Measurements from ENCODE around the gene SMAP2.
"Not testable (repeated sequence)": the region's sequence is repeated elsewhere in the genome, so short reads cannot be mapped to it uniquely, and the experiment has no call there.

The SMAP2 gene

DNA sequence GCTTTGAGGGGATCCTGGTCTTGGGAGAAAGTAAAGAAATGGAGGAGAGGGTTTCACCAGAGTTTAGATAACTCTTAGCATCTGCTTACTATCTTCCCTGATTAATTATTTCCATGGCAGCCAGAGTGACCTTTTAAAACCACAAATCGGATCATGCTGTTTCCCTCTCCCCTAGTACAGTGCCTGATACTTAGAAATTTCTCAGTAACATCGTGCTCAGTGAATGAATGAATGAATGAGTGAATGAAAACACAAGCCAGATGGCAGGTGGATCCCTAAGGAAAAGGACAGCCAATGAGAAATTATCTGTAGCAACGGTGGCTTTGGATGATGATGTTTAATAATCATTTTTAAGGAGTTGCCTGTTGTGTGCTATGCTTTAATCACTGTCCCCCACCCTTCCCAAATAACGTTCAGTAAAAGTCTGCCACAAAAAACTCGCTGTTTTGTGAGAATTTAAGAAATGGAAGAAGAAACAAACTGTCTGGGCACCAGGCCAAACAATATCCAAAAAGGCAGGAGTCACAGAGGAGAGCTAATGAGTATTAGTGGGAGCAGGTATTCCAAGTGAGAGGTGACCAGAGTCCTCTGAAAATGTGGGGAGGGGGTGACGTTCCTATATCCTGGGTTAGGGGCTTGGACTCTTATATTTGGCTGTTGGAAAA, 737 bp upstream of the SMAP2 start:
- no peak for DNase-seq (ENCODE audit: low read depth)

DNA sequence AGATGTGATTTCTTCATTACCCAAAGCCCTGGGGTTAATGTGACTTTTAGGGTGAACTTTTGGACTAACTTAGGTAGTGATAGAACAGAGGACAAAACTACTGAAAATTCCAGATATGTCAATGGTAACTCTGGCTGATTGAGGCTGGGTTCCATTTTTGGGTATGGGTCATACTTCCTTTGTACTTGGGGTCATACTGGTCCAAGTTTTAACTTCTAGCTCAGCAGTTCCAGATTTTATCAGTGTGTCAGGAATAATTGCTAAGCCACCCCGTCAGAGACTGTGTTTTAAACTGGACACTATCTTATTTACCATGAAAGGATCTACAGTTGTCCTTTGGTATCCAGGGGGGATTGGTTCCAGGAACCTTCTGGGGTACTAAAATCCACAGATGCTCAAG, 4.0 kb downstream of the SMAP2 start:
- no peak for DNase-seq (ENCODE audit: low read depth)

DNA sequence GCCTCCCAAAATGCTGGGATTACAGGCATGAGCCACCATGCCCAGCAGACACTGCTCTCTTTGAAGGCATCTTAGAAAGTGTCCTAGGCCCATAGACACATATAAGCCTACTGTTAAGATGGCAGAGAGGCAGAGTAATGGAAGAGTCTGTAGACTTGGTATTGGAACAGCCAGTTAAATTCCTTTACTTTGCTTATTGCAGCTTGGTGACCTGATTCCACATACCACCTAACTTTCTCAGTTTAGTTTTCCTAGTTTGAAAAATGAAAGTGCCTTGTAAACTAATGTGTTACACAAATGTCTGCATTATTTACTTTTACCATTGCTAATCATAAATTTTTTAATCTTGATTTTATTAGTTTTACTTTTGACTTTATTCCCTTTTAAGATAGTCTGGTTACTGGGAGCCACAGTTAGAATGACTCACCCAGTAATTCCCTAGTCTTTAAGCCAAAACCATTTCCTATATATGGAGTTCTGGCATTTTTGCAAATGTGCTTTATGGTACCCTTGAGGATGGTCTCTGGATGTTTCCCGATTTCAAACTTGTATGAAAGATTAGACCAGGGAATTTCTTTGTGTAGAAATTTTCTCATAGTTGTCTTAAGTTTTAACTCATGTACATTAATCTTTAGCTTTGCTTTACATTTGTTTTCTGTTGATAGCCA, 6.4 kb downstream of the SMAP2 start:
- DNase-seq (ENCODE audit: low read depth), result no peak

DNA sequence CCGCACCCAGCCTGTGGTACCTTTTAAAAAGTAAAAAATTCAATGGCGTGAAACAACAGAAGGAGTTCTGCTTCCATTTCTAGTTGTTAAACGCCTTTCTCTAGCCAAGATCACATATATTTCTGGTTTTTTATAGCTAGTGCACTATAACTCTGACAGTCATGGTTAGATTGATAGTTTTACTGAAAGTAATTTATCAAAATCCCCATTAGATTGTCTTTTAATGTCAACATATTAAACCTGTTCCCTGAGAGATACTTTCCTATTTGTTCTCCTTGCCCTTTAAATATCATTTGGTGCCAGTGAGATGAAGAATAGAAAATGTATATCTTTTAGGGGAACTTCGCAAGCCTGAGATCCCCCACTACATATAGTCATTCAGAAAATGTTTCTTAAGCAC, 7.3 kb downstream of the SMAP2 start:
- no peak for DNase-seq (ENCODE audit: low read depth)

DNA sequence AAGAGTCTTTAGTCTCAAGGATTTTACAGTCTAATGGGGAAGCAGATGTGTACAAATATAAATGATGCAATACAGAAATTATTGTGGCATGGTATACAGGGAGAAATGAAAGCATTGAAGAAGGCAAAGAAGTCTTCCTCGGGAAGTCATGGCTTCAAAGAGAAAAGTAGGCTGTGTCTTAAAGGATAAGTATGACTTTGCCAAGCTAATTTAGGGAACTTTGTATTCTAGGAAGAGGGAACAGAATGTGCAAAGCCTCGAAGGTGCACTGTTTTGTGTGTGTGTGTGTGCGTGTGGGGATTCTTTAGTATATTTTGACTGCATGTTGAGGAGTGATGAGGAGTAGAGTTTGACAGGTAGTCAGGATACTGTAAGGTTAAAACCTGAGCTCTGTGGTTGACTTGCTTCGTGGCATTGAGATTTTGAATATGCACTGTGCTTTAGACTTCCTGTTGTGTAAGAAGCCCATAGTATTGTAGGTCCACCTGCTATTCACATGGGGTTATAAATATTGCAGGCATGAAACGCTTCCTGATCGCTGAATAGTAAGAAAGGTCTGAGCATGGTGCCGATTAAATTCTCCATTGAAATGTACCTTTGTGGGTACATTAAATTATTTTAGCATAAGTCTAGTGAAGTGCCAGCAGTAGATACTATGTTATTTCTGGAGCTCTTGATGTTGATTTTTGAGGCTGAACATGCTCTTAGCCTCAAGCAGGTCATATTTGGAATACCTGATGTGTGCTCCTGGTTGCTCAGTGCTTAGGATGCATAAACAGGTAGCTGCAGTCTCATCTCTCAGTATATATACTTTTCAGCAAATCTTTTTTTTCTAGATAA, 8.0 kb downstream of the SMAP2 start:
- no peak for DNase-seq (ENCODE audit: low read depth)

DNA sequence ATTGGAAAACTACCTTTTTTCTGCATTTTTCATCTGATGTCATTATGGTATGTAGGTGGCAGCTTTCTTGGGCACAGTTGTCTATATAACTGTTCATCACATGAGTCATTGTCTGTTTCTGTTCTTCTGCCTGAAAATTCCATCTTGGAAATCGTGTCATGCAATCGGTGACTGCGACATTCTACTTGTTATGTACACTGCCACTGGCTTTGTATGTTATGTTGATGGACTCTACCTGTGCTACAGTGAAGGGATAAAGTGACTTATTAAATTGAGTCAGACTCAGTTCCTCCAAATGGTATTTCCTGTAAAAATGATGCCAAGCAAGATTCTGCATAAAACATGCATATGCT, 8.6 kb downstream of the SMAP2 start:
- DNase-seq (ENCODE audit: low read depth), result no peak

DNA sequence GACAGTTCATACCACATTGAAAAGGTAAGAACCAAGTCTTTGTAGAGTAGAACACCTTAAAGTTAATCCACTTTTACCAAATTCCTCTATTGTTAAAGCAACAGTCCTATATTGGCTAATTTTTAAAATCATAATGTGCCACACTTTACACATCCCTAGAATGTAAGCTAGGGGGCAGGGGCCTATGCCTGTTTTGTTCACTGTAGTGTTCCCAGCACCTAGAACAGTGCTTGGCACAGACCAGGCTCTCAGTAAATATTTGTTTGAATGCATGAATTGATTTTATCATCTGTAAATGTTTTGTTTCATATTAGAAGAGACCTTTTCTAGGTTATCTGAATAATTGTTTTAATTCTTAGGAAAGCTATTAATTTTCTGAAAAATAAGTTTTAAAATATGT, 9.1 kb downstream of the SMAP2 start:
- no peak for DNase-seq (ENCODE audit: low read depth)

DNA sequence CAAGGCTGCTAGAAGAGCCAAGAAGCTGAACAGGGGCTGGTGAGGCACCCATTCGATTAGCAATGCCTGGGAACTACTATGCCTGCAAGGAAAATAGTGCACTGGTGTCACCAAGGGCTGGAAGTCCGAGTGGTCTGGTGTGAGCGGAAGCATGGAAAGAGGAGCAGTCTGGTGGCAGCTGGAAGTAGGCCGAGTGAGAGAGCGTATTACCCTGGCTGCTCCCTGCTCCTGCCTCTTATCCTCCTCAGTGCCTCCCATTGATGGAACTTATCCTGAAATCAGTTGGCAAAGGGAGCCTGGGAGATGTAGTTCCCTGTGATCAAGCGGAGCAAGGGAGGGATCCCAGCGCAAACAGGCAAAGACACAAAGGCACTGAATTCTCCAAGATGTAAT, 9.6 kb downstream of the SMAP2 start:
- DNase-seq (ENCODE audit: low read depth), result no peak

DNA sequence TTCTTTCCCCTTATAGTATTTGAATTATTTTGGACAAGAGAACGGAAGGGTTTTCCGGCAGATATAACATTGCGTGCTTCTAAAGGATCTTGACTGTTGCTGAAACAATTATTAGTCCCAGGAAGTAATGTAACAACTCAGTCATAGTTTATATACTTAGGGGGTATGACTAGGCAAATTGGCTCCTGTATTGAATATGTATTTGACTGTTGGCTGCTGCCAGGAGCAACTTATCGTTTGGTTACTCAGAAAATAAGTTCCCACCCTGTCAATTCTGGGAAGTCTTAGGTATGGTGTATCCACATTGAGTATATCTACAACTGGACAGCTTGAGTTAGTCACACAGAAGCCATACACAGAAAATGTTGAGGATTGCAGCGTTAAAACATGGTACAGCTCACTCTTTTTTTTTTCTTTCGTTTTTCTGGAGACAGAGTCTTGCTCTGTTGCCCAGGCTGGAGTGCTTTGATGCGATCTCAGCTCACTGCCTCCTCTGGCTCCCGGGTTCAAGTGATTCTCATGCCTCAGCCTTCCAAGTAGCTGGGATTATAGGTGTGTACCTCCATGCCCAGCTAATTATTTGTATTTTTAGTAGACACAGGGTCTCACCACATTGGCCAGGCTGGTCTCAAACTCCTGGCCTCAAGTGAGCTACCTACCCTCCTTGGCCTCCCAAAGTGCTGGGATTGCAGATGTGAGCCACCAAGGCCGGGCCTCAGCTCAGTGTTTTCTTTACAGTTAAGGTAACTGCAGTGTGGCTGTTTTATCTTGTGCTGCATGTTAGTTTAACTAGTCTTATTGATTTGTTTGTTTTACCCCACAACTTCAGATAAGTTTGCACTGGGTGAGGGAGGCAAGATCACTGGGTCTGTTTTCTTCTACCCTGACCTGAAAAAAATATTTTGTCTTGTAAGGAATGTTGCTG, 10.2 kb downstream of the SMAP2 start:
- DNase-seq (ENCODE audit: low read depth), result no peak

DNA sequence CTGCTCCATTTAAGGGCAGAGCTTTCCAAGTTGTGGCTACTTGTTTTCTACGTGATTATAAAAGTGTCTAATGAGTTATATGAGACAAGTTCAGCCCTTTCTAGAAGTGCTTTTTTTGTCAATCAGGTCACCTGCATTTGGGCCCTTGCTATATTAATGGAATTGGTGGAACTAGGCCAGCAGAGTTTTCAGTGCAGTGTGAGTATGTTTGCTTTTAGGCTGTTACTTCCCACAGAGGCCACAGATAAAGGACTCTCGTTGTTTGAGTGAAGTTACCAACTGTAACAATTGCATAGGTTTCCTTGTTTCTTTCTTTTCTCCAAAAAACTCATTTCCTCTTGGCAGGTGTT, 10.9 kb downstream of the SMAP2 start:
- no peak for DNase-seq (ENCODE audit: low read depth)

DNA sequence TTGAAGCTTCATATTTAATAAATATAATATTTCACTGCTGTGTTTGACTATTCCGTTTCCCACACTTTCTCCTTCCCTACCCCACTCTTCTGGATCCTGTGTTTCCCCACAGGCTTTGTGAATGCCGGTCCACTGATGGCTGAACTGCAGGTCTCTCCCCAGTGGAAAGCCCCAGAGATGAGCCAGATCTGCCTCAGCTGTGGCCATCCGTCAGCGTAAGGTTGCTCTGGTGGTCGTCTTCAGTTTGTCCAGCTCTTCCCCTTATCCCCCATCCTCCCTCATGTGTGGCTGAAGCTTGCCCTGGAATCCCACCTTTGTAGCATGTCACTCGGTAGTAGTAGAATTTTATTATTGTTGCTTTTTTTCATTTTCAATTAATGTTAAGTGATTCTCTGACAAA, 11.4 kb downstream of the SMAP2 start:
- no peak for DNase-seq (ENCODE audit: low read depth)

DNA sequence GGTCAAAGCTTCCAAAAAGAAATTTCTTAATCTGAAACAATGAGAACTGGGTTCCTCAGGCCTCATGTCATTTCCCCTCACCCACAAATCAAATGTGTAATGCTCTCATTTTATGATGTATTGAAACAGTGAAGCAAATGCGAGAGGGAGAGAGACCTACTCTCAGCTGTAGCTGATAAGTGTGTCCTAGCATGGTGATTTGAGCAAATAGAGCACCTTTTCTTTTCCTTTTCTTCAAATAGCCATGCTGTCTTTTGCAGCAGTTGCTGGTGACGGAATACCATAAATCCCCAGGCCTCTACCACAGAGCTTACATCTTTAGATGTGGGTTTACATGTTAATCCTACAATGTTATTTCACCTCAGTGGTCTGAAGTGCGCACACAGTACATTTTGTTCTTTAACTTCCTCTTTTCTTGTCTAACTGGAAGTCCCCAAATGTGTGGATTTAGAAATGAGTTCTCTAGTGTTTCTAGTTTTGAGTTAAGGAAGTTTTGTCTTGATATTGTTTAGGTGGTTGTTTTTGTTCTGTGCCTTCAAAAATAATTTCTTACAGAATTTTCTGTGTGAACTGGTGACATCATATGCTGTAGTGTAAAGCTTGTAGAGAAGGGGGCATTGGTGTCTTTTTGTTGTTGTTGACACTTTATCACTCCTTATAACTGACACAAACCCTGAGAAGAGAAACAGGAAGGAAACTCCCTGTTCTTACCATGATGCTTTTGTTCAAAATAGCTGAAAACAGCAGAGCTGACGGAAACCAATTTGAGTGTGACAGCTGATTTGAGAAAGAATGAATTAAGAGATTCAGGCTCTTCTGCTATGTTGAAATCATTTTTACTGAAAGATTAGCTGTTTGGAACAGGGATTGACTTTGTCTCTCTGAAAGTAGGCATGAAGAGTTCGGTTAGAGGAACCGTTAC, 12.2 kb downstream of the SMAP2 start:
- peak; percentile 45 for DNase-seq (ENCODE audit: low read depth)

DNA sequence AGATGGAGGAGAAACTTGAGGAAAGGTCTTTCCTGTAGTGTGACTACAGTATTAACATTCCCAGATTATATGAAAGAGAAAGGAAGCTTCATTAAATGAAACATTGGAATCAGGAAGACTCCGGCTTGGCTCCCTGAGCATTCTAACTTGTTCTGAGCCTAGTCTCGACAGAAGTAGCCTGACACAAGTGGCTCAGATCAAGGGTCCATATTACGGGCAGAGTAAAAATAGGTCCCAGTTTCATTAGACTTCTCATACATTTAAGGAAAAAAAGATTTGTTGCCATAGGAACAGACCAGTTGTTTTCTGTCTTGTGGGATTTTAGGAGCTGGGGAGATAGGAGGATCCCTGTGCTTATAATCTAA, 12.8 kb downstream of the SMAP2 start:
- DNase-seq (ENCODE audit: low read depth), result no peak

DNA sequence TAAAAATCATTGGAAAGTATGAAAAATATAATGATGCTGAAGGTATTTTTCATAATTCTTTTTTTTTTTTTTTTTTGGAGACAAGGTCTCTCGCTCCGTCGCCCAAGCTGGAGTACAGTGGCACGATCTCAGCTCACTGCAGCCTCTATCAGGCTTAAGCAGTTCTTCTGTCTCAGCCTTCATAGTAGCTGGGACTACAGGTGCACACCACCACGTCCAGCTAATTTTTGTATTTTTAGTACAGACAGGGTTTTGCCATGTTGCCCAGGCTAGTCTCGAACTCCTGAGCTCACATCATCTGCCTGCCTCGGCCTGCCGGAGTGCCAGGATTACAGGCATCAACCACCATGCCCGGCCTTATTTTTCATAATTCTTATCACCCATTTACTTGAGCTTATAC, 13.3 kb downstream of the SMAP2 start:
- DNase-seq (ENCODE audit: low read depth), result no peak

DNA sequence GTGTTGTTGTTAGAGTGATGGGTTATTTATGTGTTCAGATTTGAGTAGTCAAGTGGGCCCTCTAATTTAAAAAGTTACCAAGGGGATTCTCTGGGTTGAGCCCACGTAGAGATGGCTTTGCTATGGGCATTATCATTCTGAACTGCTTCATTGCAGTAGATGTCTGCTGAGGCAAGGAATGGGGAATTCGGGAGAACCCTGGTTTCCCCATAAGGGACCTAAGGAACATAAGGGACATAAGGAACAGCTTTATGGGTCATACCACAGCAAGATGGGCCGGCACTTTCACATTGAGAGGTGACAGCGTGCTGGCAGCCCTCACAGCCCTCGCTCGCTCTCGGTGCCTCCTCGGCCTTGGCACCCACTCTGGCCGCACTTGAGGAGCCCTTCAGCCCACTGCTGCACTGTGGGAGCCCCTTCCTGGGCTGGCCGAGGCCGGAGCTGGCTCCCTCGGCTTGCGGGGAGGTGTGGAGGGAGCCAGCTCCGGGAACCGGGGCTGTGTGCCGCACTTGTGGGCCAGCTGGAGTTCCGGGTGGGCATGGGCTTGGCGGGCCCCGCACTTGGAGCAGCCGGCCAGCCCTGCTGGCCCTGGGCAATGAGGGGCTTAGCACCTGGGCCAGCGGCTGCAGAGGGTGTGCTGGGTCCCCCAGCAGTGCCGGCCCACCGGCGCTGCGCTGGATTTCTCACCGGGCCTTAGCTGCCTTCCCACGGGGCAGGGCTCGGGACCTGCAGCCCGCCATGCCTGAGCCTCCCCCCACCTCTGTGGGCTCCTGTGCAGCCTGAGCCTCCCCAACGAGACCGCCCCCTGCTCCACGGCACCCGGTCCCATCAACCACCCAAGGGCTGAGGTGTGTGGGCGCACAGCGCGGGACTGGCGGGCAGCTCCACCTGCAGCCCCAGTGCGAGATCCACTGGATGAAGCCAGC, 14.1 kb downstream of the SMAP2 start:
- DNase-seq (ENCODE audit: low read depth), result not testable (repeated sequence)

DNA sequence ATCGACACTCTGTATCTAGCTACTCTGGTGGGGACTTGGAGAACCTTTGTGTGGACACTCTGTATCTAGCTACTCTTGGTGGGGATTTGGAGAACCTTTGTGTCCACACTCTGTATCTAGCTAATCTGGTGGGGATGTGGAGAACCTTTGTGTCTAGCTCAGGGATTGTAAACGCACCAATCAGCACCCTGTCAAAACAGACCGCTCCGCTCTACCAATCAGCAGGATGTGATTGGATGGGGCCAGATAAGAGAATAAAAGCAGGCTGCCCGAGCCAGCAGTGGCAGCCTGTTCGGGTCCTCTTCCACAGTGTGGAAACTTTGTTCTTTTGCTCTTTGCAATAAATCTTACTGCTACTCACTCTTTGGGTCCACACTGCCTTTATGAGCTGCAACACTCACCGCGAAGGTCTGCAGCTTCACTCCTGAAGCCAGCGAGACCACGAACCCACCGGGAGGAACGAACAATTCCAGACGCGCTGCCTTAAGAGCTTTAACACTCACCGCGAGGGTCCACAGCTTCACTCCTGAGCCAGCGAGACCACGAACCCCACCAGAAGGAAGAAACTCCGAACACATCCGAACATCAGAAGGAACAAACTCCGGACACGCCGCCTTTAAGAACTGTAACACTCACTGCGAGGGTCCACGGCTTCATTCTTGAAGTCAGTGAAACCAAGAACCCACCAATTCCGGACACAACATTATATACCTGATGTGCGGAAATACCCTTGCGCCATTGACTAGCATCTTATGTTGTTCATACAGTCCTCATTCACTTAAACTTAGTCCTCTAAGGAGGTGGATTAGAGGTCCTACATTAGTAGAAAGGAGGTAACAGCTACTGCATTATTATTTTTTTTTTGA, 15.2 kb downstream of the SMAP2 start:
- not testable (repeated sequence) for DNase-seq (ENCODE audit: low read depth)

DNA sequence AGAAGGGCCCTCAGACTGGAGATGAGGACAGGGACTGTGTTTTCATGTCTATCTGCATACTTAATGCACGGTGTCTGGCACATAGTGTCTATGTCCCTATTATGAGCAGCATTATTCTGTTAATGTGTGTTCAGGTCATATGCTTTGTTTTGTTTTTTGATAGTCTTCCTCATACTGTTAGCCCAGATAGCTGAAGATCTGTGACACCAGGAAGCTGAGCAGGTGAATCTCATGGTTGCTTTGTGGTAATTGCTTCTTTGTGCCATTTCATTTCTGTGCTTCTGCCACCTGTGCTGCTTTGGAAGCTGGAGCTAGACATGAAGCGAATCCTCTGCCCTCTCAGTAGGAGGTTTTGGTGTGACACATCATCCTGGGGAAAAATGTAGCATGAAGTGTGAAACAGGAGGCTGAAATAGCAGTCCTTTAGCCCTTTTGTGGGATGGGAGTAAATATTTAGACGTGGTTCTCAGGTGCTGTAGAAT, 15.8 kb downstream of the SMAP2 start:
- no peak for DNase-seq (ENCODE audit: low read depth)

DNA sequence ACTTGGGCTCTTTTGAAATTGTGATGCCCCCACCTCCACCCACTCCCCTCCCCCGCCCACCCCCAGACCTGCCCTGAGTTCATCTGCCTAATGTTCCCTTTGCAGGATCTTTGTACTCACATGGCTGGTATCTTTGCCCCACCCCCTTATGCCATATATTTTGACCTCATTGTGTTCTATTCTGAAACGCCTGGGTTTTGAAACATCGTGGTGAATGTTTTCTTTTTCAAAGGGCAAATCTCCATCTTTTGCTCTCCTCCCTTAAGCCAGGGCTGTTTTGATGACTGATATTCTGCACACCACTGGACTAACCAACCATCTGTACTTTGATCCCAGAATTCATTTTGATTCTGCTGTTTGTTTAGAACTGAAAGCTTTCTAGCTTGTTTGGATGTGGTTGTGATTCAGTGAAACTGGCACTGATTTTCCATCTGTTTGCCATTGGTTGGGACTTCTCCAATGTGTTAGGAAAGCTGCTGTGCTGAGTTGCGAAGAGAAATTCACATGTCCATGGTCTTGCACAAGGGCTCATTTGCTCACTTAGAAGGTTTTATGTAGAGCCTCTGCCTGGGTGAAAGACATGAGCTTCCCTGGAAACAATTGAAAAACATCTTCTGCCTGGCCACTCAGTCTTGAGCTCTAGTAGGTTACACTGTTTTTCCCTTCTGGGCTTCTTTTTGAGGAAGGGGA, 16.5 kb downstream of the SMAP2 start:
- DNase-seq (ENCODE audit: low read depth), result no peak

Measured in activated T-cell treated with anti-CD3 and anti-CD28 coated beads for 24 hours (primary cell).